GM12891 (cell line): ENCODE data around the gene RTEL1.

Experiments
- POLR2A ChIP-seq: IDR thresholded peaks from 2 replicates; pipeline ENCODE4 v1.6.1; 2011; ENCODE audit warnings: low read depth, low read length, control low read depth
- POU2F2 ChIP-seq: IDR thresholded peaks from 2 replicates; pipeline ENCODE4 v1.6.1; 2011; ENCODE audit warnings: low read depth, mild to moderate bottlenecking, control low read depth, low read length, moderate library complexity

DNA sequence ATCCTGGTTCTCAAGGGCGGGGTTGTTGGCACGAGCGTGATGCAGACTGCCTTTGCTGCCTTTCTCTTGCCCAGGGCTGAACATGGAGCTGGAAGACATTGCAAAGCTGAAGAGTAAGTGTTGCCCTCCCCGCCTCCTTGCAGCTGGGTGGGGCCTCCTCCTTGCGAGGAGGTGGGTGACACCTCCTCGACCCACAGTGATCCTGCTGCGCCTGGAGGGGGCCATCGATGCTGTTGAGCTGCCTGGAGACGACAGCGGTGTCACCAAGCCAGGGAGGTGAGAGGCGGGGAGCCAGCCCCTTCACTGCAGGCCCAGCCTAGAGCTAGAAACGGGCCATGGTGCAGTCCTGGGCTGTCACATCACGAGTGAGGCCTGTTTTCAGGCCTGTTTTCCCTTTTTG, 20.0 kb downstream of the RTEL1 start:
- TF ChIP-seq POLR2A (no peak), POU2F2 (no peak)
